GM18505 (cell line): ENCODE measurements around the gene ACADS.

ENCODE experiments used
- ATAC-seq: cut with Tn5 transposase; IDR thresholded peaks from one replicate; pipeline ENCODE4 v1.9.1; 2021; ENCODE audit not compliant: unreplicated experiment
- POLR2A ChIP-seq: IDR thresholded peaks from 4 replicates; pipeline ENCODE4 v1.6.1; 2011; ENCODE audit warnings: borderline replicate concordance; ENCODE audit not compliant: insufficient read depth, insufficient read length; ENCODE audit errors: extremely low read depth

ACADS gene

GRCh38 chr12:120690083-120690450, 35.6 kb upstream of the ACADS start:
- TF ChIP-seq POLR2A = no peak
- no peak for ATAC-seq

- TF ChIP-seq POLR2A = no peak
Measured at GRCh38 chr12:120690978-120691377, 34.6 kb upstream of the ACADS start.

GRCh38 chr12:120692524-120693033, 33.0 kb upstream of the ACADS start:
- TF ChIP-seq POLR2A = no peak
- ATAC-seq = no peak

More at GRCh38 chr12:120690978-120691377, 34.6 kb upstream of the ACADS start:
- no peak for ATAC-seq

- TF ChIP-seq POLR2A = no peak
- ATAC-seq = no peak
Measured at GRCh38 chr12:120693848-120694247, 31.8 kb upstream of the ACADS start.

GRCh38 chr12:120696626-120697025, 29.0 kb upstream of the ACADS start:
- TF ChIP-seq POLR2A = no peak
- no peak for ATAC-seq

- no peak for TF ChIP-seq POLR2A
- no peak for ATAC-seq
Measured at GRCh38 chr12:120697344-120697743, 28.3 kb upstream of the ACADS start.

GRCh38 chr12:120698665-120699064, 27.0 kb upstream of the ACADS start:
- no peak for ATAC-seq
- TF ChIP-seq POLR2A = no peak

- TF ChIP-seq POLR2A = no peak
- ATAC-seq = no peak
Measured at GRCh38 chr12:120699553-120699952, 26.1 kb upstream of the ACADS start.

- TF ChIP-seq POLR2A = no peak
- no peak for ATAC-seq
Measured at GRCh38 chr12:120700886-120701285, 24.7 kb upstream of the ACADS start.

GRCh38 chr12:120702637-120703036, 23.0 kb upstream of the ACADS start:
- no peak for ATAC-seq
- TF ChIP-seq POLR2A = no peak

GRCh38 chr12:120703311-120703942, 22.2 kb upstream of the ACADS start:
- TF ChIP-seq POLR2A = no peak
- no peak for ATAC-seq

GRCh38 chr12:120705618-120706017, 20.0 kb upstream of the ACADS start:
- no peak for TF ChIP-seq POLR2A
- ATAC-seq = no peak

GRCh38 chr12:120706029-120706428, 19.6 kb upstream of the ACADS start:
- ATAC-seq = no peak

GRCh38 chr12:120708651-120709050, 17.0 kb upstream of the ACADS start:
- no peak for ATAC-seq
- no peak for TF ChIP-seq POLR2A

More at GRCh38 chr12:120706029-120706428, 19.6 kb upstream of the ACADS start:
- no peak for TF ChIP-seq POLR2A

- peak; percentile 39 for TF ChIP-seq POLR2A
- peak; percentile 59 for ATAC-seq
Measured at GRCh38 chr12:120710031-120710804, 15.4 kb upstream of the ACADS start, which contains the start of gene UNC119B. UNC119B (plus strand) TSS chr12:120710458; CDS start chr12:120710475, 17 bp downstream.

GRCh38 chr12:120710805-120711296, 14.8 kb upstream of the ACADS start:
- peak; percentile 22 for TF ChIP-seq POLR2A
- peak; percentile 28 for ATAC-seq
